GM21423 (cell line): ENCODE measurements around the gene SLIT2.

Experiments used
- ATAC-seq: cut with Tn5 transposase; IDR thresholded peaks from one replicate; pipeline ENCODE4 v1.9.1; 2021; ENCODE audit warnings: mild to moderate bottlenecking, moderate library complexity; ENCODE audit not compliant: unreplicated experiment

The SLIT2 gene

GRCh38 chr4:20299515-20299914 is 47.8 kb downstream of the SLIT2 start:
- ATAC-seq = no peak

GRCh38 chr4:20301161-20301560 is 49.5 kb downstream of the SLIT2 start:
- ATAC-seq = no peak
